Loucy (cell line): ENCODE data around the gene LTBP2.

Source experiments
- H2AFZ ChIP-seq: fragments of 200-600 bp; sonication (generic); 2 replicates; pipeline ENCODE4 v1.6.0; 2016; ENCODE audit warnings: antibody characterized with exemption, mild to moderate bottlenecking, low read length, moderate library complexity
- H3F3A ChIP-seq: fragments of 200-600 bp; 2 replicates; pipeline ENCODE4 v1.6.0; 2016; ENCODE audit warnings: antibody characterized with exemption, low read depth, mild to moderate bottlenecking
- H3K27me3 ChIP-seq: fragments of 200-600 bp; sonication (generic); 2 replicates; pipeline ENCODE4 v1.6.1; 2014; ENCODE audit warnings: low read length, mild to moderate bottlenecking; ENCODE audit not compliant: insufficient read depth, poor library complexity, severe bottlenecking
- H3K36me3 ChIP-seq: fragments of 200-600 bp; sonication (generic); 2 replicates; pipeline ENCODE4 v1.6.1; 2016; ENCODE audit warnings: low read length; ENCODE audit not compliant: insufficient read depth
- H3K4me1 ChIP-seq: fragments of 200-600 bp; sonication (generic); 2 replicates; pipeline ENCODE4 v1.5.1; 2014; ENCODE audit warnings: low read length, mild to moderate bottlenecking; ENCODE audit not compliant: insufficient read depth, poor library complexity, severe bottlenecking
- H3K4me2 ChIP-seq: fragments of 200-600 bp; sonication (generic); 2 replicates; pipeline ENCODE4 v1.6.0; 2014; ENCODE audit warnings: antibody characterized with exemption, low read length, low read depth, mild to moderate bottlenecking; ENCODE audit not compliant: poor library complexity, severe bottlenecking
- H3K4me3 ChIP-seq: fragments of 200-600 bp; sonication (generic); 2 replicates; pipeline ENCODE4 v1.5.1; 2014; ENCODE audit warnings: low read length, mild to moderate bottlenecking, mixed read lengths; ENCODE audit not compliant: poor library complexity, severe bottlenecking
- H3K79me2 ChIP-seq: fragments of 200-600 bp; sonication (generic); 2 replicates; pipeline ENCODE4 v1.6.1; 2014; ENCODE audit warnings: low read length; ENCODE audit not compliant: insufficient read depth
- H3K9ac ChIP-seq: fragments of 200-600 bp; sonication (generic); 2 replicates; pipeline ENCODE4 v1.6.0; 2014; ENCODE audit warnings: mild to moderate bottlenecking, low read depth, low read length, moderate library complexity; ENCODE audit not compliant: poor library complexity, severe bottlenecking
- H3K9me2 ChIP-seq: fragments of 200-600 bp; sonication (generic); replicated peaks from 2 replicates; pipeline ENCODE4 v1.6.1; 2016; ENCODE audit warnings: low read depth, low read length, mixed read lengths
- H3K9me3 ChIP-seq: fragments of 200-600 bp; sonication (generic); 2 replicates; pipeline ENCODE4 v1.6.1; 2014; ENCODE audit warnings: mild to moderate bottlenecking, antibody characterized with exemption, low read length, low read depth; ENCODE audit not compliant: insufficient read depth
- H4K20me1 ChIP-seq: fragments of 200-600 bp; sonication (generic); 2 replicates; pipeline ENCODE4 v1.6.0; 2014; ENCODE audit warnings: antibody characterized with exemption, low read length, mild to moderate bottlenecking; ENCODE audit not compliant: insufficient read depth, poor library complexity, severe bottlenecking
- EZH2phosphoT487 ChIP-seq: fragments of 200-600 bp; IDR thresholded peaks from 2 replicates; pipeline ENCODE4 v1.6.1; 2018; ENCODE audit warnings: antibody characterized with exemption, mild to moderate bottlenecking, moderate library complexity, borderline replicate concordance
- TF ChIP-seq, protein P1 (sequence below): fragments of 200-600 bp; sonication (generic); conservative IDR thresholded peaks from 2 replicates; pipeline ENCODE4 v1.5.1; 2014; ENCODE audit warnings: mild to moderate bottlenecking, antibody characterized with exemption, low read length

LTBP2 gene

DNA sequence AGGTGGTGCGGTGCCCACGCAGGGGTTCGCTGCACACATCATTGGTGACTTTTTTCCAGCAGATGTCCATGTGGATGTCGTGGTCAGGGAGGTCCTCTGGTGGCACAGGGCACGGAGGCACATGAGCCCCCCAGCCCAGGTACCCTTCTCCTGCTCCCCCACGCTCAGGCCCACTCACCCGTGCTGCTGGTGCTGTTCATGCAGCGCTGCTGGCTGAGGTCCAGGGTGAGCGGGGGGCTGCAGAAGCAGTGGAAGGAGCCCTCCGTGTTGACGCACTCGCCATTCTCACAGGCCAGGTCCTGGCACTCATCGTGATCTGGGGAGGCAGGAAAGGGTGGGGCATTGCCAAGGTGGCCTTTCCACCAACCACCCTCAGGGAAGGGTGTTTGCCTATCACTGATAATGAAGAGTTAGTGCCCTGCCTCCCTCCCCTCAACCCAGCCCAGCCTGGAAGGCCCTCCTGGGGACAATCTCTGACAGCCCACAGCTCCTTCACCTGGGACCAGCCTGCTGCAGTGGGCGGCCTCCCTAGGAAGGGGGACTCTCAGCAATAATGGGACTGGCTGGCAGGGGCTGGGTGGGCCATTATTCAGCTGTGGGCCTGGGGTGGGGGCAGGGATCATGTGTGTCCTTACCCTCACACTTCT, 108.6 kb downstream of the LTBP2 start:
- Histone ChIP-seq H3K4me2 (no peak overlapping the region), H3K9ac (no peak overlapping the region), H3K9me2 (no peaks in the 10 kb centered on the region), H3K79me2 (no peaks in the 10 kb centered on the region), H4K20me1 (no peaks in the 10 kb centered on the region), H3K27me3 (no peaks in the 10 kb centered on the region), H3K4me3 (no peak overlapping the region), H3F3A (no peaks in the 10 kb centered on the region), H3K36me3 (no peaks in the 10 kb centered on the region), H3K9me3 (no peaks in the 10 kb centered on the region), H2AFZ (no peak overlapping the region), H3K4me1 (no peaks in the 10 kb centered on the region)
- TF ChIP-seq, protein P1, sequence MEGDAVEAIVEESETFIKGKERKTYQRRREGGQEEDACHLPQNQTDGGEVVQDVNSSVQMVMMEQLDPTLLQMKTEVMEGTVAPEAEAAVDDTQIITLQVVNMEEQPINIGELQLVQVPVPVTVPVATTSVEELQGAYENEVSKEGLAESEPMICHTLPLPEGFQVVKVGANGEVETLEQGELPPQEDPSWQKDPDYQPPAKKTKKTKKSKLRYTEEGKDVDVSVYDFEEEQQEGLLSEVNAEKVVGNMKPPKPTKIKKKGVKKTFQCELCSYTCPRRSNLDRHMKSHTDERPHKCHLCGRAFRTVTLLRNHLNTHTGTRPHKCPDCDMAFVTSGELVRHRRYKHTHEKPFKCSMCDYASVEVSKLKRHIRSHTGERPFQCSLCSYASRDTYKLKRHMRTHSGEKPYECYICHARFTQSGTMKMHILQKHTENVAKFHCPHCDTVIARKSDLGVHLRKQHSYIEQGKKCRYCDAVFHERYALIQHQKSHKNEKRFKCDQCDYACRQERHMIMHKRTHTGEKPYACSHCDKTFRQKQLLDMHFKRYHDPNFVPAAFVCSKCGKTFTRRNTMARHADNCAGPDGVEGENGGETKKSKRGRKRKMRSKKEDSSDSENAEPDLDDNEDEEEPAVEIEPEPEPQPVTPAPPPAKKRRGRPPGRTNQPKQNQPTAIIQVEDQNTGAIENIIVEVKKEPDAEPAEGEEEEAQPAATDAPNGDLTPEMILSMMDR = no peak
- TF ChIP-seq EZH2phosphoT487 = no peak

DNA sequence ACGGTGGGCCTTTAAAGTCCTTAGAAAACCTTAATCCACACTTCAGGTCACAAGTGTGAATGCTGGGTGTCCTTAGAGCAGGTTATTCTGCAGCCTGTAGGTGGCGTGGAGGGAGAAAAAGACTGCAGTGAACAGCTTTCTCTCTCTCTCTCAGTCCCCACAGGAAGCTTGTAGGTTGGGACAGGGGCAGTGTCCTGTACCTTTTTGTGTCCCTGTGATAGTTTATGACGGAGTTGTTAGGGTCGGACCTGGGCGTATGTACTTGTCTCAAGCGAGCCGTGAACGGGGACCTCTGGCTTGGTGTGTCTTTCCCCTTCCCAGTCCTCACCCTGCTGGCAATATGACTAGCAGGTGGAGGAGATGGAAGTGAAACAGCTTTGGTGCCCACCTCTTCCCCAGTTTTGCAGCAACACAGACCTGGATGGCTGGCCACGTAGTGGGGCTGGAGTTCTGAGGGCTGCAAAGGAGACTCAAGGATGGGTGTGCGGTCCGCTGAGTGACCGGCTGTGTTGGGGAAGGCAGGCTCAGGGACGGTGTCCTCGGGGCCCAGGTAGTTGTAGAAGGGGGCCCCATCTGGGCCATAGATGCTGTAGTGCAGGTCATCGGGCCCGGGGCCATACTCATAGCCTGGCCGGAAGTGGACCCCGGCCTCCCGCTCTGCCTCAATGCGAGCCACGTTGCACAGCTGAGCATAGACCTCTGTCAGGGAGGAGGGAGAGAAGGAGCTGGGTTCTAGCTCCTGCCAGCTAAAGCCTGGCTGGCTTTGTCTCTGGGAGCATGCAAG, 109.6 kb downstream of the LTBP2 start:
- Histone ChIP-seq H3K9me2 (no peaks in the 10 kb centered on the region), H3F3A (no peaks in the 10 kb centered on the region), H2AFZ (no peak overlapping the region), H3K36me3 (no peaks in the 10 kb centered on the region), H3K27me3 (no peaks in the 10 kb centered on the region), H3K4me2 (no peak overlapping the region), H4K20me1 (no peaks in the 10 kb centered on the region), H3K79me2 (peaks cover 3% of the 10 kb centered on the region; the same call in 1 of the 2 replicates), H3K4me3 (no peak overlapping the region), H3K9ac (no peak overlapping the region), H3K9me3 (no peaks in the 10 kb centered on the region), H3K4me1 (no peaks in the 10 kb centered on the region)
- no peak for TF ChIP-seq EZH2phosphoT487
- TF ChIP-seq, protein P1 = peak; percentile 72

DNA sequence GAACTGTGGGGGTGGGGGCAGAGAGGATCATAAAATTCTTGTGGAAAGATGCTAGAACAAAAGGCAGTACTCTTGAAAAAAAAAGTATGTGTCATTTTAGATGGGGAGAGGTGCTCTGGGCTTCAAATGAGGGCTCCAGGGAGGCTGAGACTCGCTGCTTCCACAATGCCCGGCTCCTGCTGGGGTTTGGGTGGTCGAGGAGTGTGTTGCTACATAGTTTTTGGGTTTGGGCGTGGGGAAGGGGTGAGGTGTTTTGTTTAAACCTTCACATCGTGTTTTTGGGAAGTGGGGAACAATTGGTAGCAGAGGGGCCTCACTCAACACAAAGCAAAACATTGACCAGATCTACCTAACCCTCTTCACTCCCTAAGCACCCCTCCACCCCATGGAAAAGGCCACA, 110.3 kb downstream of the LTBP2 start:
- Histone ChIP-seq H3K79me2 (peaks cover 8% of the 10 kb centered on the region; the same call in 1 of the 2 replicates), H4K20me1 (no peaks in the 10 kb centered on the region), H3K4me1 (peaks cover under 1% of the 10 kb centered on the region), H3F3A (no peaks in the 10 kb centered on the region), H3K9me3 (no peaks in the 10 kb centered on the region), H3K27me3 (no peaks in the 10 kb centered on the region), H3K4me2 (no peak overlapping the region), H3K9me2 (no peaks in the 10 kb centered on the region), H3K4me3 (no peak overlapping the region), H3K36me3 (no peaks in the 10 kb centered on the region), H2AFZ (no peak overlapping the region), H3K9ac (no peak overlapping the region)
- TF ChIP-seq, protein P1 = no peak
- no peak for TF ChIP-seq EZH2phosphoT487
